ENCODE measurements around the gene ERICH6B. TPM values are rescaled to one million over a fixed set of nuclear protein-coding genes. Genes with fewer than 3 reads are reported as not detected.
"Not testable (repeated sequence)": the region's sequence is repeated elsewhere in the genome, so short reads cannot be mapped to it uniquely, and the experiment has no call there.

The ERICH6B gene
- not detected in 2 replicates for total RNA-seq

- Mint-ChIP-seq H3K36me3 (ENCODE audit: low read depth) (no peaks in the 10 kb centered on the region), H3K4me3 (no peak within 1 kb of the TSS), H3K4me1 (ENCODE audit: low read depth) (no peaks in the 10 kb centered on the region), H3K27ac (no peak within 1 kb of the TSS), H3K9me3 (no peaks in the 10 kb centered on the region), H3K27me3 (ENCODE audit: insufficient read depth) (peaks cover 29% of the 10 kb centered on the region)
- intact Hi-C loops (cut with micrococcal nuclease), result no loop called here
- no peak for DNase-seq (ENCODE audit: low spot score)
Measured at GRCh38 chr13:45615501-45616101, at the start of gene ERICH6B. Gene ERICH6B, minus strand, starts transcription at chr13:45615739. Its CDS starts 18,734 bp downstream, at chr13:45597005.

DNA sequence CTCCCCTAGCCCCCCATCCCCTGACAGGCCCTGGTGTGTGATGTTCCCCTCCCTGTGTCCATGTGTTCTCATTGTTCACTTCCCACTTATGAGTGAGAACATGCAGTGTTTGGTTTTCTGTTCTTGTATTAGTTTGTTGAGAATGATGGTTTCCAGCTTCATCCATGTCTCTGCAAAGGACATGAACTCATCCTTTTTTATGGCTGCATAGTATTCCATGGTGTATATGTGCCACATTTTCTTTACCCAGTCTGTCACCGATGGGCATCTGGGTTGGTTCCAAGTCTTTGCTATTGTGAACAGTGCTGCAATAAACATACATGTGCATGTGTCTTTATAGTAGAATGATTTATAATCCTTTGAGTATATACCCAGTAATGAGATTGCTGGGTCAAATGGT is 47.4 kb upstream of the ERICH6B start:
- H3K9me3 Mint-ChIP-seq; intact Hi-C loops (cut with micrococcal nuclease); DNase-seq (ENCODE audit: low spot score); H3K4me1 Mint-ChIP-seq (ENCODE audit: low read depth); H3K4me3 Mint-ChIP-seq; H3K36me3 Mint-ChIP-seq (ENCODE audit: low read depth); H3K27me3 Mint-ChIP-seq (ENCODE audit: insufficient read depth); H3K27ac Mint-ChIP-seq: not testable (repeated sequence)

DNA sequence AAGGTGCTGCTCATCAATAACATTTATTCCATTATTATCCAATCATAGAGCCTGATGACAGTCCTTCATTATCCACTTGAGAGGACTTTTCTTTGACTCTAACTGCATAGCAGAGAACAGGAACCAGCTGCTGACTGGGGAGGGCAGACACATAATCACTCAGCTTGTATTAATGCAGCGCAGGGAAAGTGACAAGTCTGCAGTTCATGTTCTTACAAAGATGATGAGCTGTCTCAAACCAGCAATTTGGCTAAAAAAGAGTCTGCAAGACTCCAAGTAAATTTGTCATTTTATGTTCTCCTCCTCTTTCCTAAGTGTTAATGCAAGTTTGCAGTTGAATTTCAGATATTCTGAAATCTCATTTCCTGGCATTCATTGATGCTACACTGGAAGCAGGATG is 46.6 kb upstream of the ERICH6B start:
- no peaks in the 10 kb centered on the region for H3K36me3 Mint-ChIP-seq (ENCODE audit: low read depth)
- intact Hi-C loops (cut with micrococcal nuclease), result no loop called here
- H3K27me3 Mint-ChIP-seq (ENCODE audit: insufficient read depth), result peaks cover under 1% of the 10 kb centered on the region
- no peak overlapping the region for H3K4me3 Mint-ChIP-seq
- H3K4me1 Mint-ChIP-seq (ENCODE audit: low read depth), result no peaks in the 10 kb centered on the region
- H3K9me3 Mint-ChIP-seq, result peaks cover 4% of the 10 kb centered on the region
- no peak for DNase-seq (ENCODE audit: low spot score)
- no peak overlapping the region for H3K27ac Mint-ChIP-seq

- H3K27me3 Mint-ChIP-seq (ENCODE audit: insufficient read depth); H3K36me3 Mint-ChIP-seq (ENCODE audit: low read depth); intact Hi-C loops (cut with micrococcal nuclease); H3K4me1 Mint-ChIP-seq (ENCODE audit: low read depth); H3K4me3 Mint-ChIP-seq; H3K9me3 Mint-ChIP-seq; DNase-seq (ENCODE audit: low spot score); H3K27ac Mint-ChIP-seq: not testable (repeated sequence)
Measured at GRCh38 chr13:45660458-45660857, 44.9 kb upstream of the ERICH6B start.

GRCh38 chr13:45659536-45659935 is 44.0 kb upstream of the ERICH6B start:
- Mint-ChIP-seq H3K27ac (no peak overlapping the region), H3K4me3 (no peak overlapping the region), H3K27me3 (ENCODE audit: insufficient read depth) (no peaks in the 10 kb centered on the region), H3K4me1 (ENCODE audit: low read depth) (no peaks in the 10 kb centered on the region), H3K9me3 (peaks cover 4% of the 10 kb centered on the region), H3K36me3 (ENCODE audit: low read depth) (no peaks in the 10 kb centered on the region)
- intact Hi-C loops (cut with micrococcal nuclease), result no loop called here
- no peak for DNase-seq (ENCODE audit: low spot score)

- H3K4me1 Mint-ChIP-seq (ENCODE audit: low read depth), result no peaks in the 10 kb centered on the region
Measured at GRCh38 chr13:45658586-45659235, 43.2 kb upstream of the ERICH6B start.

DNA sequence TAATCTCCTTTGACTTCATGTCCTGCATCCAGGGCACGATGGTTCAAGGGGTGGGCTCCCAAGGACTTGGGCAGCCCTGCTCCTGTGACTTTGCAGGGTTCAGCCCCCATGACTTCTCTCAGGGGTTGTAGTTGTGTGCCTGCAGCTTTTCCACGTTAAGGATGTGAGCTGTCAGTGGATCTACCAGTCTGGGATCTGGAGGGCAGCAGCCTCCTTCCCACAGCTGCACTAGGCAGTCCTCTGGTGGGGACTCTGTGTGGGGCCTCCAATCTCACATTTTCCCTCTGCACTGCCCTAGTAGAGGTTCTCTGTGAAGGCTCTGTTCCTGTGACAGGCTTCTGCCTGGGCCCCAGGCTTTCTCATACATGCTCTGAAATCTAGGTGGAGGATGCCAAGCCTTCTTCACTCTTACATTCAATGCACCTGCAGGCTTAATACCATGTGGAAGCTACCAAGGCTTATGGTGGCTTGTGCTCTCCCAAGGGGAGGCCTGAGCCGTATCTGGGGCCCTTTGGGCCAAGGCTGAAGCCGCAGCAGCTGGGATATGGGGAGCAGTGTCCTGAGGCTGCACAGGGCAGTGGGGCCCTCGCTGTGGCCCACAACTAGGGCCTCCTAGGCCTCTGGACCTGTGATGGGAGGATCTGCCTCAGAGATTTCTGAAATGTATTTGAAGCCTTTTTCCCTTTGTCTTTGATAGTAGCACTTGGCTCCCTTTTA is 39.3 kb upstream of the ERICH6B start:
- no peak overlapping the region for H3K4me3 Mint-ChIP-seq
- H3K36me3 Mint-ChIP-seq (ENCODE audit: low read depth), result no peaks in the 10 kb centered on the region
- DNase-seq (ENCODE audit: low spot score), result no peak
- intact Hi-C loops (cut with micrococcal nuclease), result no loop called here
- H3K27ac Mint-ChIP-seq, result no peak overlapping the region
- H3K9me3 Mint-ChIP-seq, result no peaks in the 10 kb centered on the region
- no peaks in the 10 kb centered on the region for H3K27me3 Mint-ChIP-seq (ENCODE audit: insufficient read depth)
- no peaks in the 10 kb centered on the region for H3K4me1 Mint-ChIP-seq (ENCODE audit: low read depth)

More at GRCh38 chr13:45658586-45659235, 43.2 kb upstream of the ERICH6B start:
- no peak overlapping the region for H3K27ac Mint-ChIP-seq
- DNase-seq (ENCODE audit: low spot score), result no peak
- H3K9me3 Mint-ChIP-seq, result peaks cover 4% of the 10 kb centered on the region
- intact Hi-C loops (cut with micrococcal nuclease), result no loop called here
- H3K27me3 Mint-ChIP-seq (ENCODE audit: insufficient read depth), result no peaks in the 10 kb centered on the region
- H3K36me3 Mint-ChIP-seq (ENCODE audit: low read depth), result no peaks in the 10 kb centered on the region
- H3K4me3 Mint-ChIP-seq, result no peak overlapping the region

DNA sequence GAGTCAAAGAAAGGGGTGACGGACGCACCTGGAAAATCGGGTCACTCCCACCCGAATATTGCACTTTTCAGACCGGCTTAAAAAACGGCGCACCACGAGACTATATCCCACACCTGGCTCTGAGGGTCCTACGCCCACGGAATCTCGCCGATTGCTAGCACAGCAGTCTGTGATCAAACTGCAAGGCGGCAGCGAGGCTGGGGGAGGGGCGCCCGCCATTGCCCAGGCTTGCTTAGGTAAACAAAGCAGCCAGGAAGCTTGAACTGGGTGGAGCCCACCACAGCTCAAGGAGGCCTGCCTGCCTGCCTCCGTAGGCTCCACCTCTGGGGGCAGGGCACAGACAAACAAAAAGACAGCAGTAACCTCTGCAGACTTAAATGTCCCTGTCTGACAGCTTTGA is 29.7 kb upstream of the ERICH6B start:
- H3K4me1 Mint-ChIP-seq (ENCODE audit: low read depth); intact Hi-C loops (cut with micrococcal nuclease); H3K27me3 Mint-ChIP-seq (ENCODE audit: insufficient read depth); H3K4me3 Mint-ChIP-seq; H3K36me3 Mint-ChIP-seq (ENCODE audit: low read depth); DNase-seq (ENCODE audit: low spot score); H3K27ac Mint-ChIP-seq: not testable (repeated sequence)
- peaks cover 21% of the 10 kb centered on the region for H3K9me3 Mint-ChIP-seq

GRCh38 chr13:45642159-45642558 is 26.6 kb upstream of the ERICH6B start:
- intact Hi-C loops (cut with micrococcal nuclease); H3K4me3 Mint-ChIP-seq; H3K4me1 Mint-ChIP-seq (ENCODE audit: low read depth); DNase-seq (ENCODE audit: low spot score); H3K27ac Mint-ChIP-seq; H3K36me3 Mint-ChIP-seq (ENCODE audit: low read depth); H3K27me3 Mint-ChIP-seq (ENCODE audit: insufficient read depth): not testable (repeated sequence)
- peaks cover 21% of the 10 kb centered on the region for H3K9me3 Mint-ChIP-seq

GRCh38 chr13:45635291-45635690 is 19.8 kb upstream of the ERICH6B start:
- H3K9me3 Mint-ChIP-seq; DNase-seq (ENCODE audit: low spot score); H3K27ac Mint-ChIP-seq; H3K27me3 Mint-ChIP-seq (ENCODE audit: insufficient read depth); H3K36me3 Mint-ChIP-seq (ENCODE audit: low read depth); H3K4me3 Mint-ChIP-seq; H3K4me1 Mint-ChIP-seq (ENCODE audit: low read depth); intact Hi-C loops (cut with micrococcal nuclease): not testable (repeated sequence)

DNA sequence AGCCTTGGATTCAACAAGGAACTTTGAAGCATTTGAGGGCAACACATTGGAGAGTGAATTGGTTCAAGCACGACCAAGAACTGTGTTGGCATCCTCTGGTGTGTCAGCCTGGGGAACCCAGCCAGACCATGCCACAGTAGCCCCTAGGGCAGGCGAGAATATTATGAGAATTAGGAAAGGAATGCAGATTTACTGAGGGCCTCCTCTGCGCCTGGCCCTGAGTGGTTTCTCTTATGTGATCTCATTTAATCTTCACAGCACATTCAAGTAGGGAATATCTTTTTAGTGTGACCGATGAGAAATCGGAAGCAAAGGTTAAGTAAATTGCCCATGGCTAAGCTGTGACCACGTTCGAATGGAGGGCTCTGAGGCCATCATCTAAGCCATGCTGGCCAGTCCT is 15.3 kb upstream of the ERICH6B start:
- DNase-seq (ENCODE audit: low spot score), result no peak
- no peak overlapping the region for H3K4me3 Mint-ChIP-seq
- H3K9me3 Mint-ChIP-seq, result no peaks in the 10 kb centered on the region
- intact Hi-C loops (cut with micrococcal nuclease), result no loop called here
- no peak overlapping the region for H3K27ac Mint-ChIP-seq
- H3K4me1 Mint-ChIP-seq (ENCODE audit: low read depth), result no peaks in the 10 kb centered on the region
- H3K36me3 Mint-ChIP-seq (ENCODE audit: low read depth), result no peaks in the 10 kb centered on the region
- H3K27me3 Mint-ChIP-seq (ENCODE audit: insufficient read depth), result peaks cover 2% of the 10 kb centered on the region

- Mint-ChIP-seq H3K4me3 (no peak overlapping the region), H3K36me3 (ENCODE audit: low read depth) (no peaks in the 10 kb centered on the region), H3K27ac (no peak overlapping the region), H3K9me3 (no peaks in the 10 kb centered on the region), H3K27me3 (ENCODE audit: insufficient read depth) (peaks cover 2% of the 10 kb centered on the region), H3K4me1 (ENCODE audit: low read depth) (no peaks in the 10 kb centered on the region)
- intact Hi-C loops (cut with micrococcal nuclease), result no loop called here
- DNase-seq (ENCODE audit: low spot score), result no peak
Measured at GRCh38 chr13:45629940-45630339, 14.4 kb upstream of the ERICH6B start.

- intact Hi-C loops (cut with micrococcal nuclease), result no loop called here
- DNase-seq (ENCODE audit: low spot score), result no peak
- Mint-ChIP-seq H3K36me3 (ENCODE audit: low read depth) (no peaks in the 10 kb centered on the region), H3K9me3 (no peaks in the 10 kb centered on the region), H3K4me1 (ENCODE audit: low read depth) (no peaks in the 10 kb centered on the region), H3K27ac (no peak overlapping the region), H3K4me3 (no peak overlapping the region), H3K27me3 (ENCODE audit: insufficient read depth) (peaks cover under 1% of the 10 kb centered on the region)
Measured at GRCh38 chr13:45628094-45628493, 12.6 kb upstream of the ERICH6B start.
